Gastrocnemius medialis (tissue), 4 donors: ENCODE results near the gene VSX1.

Source experiments
- POLR2A ChIP-seq, 2 donors: fragments of 450-650 bp; IDR thresholded peaks; one replicate each; pipeline ENCODE4 v1.6.1; 2017; ENCODE audit warnings: antibody characterized with exemption in 2 of 2, mild to moderate bottlenecking in 2 of 2, moderate library complexity in 2 of 2
- TF ChIP-seq, protein P1 (sequence below), 5 experiments: fragments of 450-650 bp in 3 of 5; fragments of 200-600 bp in 2 of 5; sonication (generic) in 2 of 5; IDR thresholded peaks in 4 of 5; conservative IDR thresholded peaks in 1 of 5; 1 replicate in 4 of 5; 2 replicates in 1 of 5; pipeline ENCODE4 v1.5.1; 2016 to 2019; ENCODE audit warnings: antibody characterized with exemption in 5 of 5, mild to moderate bottlenecking in 3 of 5, moderate library complexity in 3 of 5

DNA sequence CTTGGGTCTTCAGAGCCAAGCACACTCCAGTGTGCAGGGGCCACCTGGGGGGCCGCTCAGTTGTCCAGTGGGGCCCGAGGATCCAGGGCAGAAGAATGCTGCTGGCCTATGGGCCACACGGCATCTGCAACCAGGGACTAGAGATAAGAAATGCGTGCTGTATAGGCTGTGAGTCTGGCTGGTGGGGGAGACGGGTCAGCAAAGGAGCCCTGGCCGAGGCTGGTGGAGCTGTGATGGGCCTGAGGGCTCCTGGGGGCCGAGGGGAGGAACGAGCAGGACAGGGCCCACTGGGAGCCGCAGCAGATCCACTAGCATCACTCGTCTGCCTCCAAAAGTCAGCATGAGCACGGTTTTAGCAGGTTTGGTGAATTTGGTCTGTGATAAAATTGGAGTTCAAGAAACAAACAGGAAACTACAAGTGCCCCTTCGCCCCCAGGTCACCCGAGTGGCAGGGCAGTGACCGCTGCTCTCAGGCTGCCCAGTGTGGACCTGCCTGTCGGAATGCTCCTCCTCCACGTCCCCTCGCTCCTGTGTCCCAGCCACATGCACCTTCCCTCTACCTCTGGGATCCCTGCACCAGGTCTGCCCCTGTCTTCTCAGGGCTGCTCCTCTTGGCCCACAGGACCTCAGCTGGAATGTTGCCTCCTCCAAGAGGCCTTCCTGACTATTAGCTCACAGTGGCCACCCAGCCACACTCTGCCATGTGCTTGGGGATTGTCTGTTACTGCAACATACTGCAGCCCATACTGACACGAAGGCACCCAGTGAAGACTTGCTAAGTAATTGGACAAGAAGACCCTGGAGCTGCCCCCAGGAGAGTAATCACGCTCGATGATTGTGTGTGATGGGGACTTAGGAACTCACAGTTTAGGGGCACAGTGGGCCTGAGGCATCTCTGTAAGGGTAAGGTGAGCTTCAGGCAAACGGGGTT, 34.9 kb downstream of the VSX1 start:
- TF ChIP-seq, protein P1, sequence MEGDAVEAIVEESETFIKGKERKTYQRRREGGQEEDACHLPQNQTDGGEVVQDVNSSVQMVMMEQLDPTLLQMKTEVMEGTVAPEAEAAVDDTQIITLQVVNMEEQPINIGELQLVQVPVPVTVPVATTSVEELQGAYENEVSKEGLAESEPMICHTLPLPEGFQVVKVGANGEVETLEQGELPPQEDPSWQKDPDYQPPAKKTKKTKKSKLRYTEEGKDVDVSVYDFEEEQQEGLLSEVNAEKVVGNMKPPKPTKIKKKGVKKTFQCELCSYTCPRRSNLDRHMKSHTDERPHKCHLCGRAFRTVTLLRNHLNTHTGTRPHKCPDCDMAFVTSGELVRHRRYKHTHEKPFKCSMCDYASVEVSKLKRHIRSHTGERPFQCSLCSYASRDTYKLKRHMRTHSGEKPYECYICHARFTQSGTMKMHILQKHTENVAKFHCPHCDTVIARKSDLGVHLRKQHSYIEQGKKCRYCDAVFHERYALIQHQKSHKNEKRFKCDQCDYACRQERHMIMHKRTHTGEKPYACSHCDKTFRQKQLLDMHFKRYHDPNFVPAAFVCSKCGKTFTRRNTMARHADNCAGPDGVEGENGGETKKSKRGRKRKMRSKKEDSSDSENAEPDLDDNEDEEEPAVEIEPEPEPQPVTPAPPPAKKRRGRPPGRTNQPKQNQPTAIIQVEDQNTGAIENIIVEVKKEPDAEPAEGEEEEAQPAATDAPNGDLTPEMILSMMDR (IDR thresholded peaks at IDR 0.05 in 4 of 5, conservative IDR thresholded peaks at IDR 0.05 in 1 of 5): no peak
- no peak for TF ChIP-seq POLR2A (IDR thresholded peaks at IDR 0.05)
